ENCODE data around the gene LIG1.

LIG1 gene

DNA sequence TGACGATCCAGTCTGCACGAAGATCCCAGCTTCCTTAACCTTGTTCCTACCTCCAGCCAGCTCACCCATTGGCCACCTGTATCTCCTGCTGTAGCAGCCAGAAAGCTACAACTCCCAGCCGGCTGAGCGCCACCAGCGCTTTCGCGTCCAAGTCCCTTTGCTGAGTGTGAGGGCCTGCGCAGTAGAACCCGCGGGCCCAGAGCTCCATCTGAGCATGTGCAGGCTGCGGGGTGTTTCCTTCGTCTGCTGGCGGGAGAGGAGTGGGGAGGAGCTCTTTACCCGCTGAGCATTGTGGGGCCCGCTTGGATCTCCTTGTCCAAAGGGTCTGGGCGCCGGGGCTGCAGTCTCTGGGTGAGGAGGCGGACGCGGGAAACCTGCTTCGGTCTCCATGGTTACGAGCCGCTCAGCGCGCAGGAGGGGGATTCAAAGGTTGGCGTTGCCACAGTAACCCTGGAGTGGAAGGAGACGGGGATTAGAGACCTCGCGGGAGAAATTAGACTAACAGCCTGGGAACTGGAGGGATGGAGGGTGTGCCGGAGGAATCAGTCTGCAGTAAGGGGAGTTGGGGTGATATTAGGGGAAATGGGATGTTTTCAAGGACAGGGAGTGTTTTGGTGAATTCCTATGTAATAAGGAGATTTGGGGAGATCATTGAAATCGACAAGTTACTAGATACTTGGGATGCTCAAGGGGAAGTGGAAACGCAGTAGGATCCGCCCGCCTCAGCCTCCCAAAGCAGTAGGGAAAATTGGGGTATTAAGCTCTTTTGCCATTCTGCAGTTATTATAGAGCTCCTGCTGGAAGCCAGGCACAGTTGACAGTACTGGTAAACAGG, 33.9 kb upstream of the LIG1 start:
- peak; percentile 68 for FAIRE-seq
- TF ChIP-seq CTCF (IDR thresholded peaks at IDR 0.05; ENCODE audit: insufficient read depth, missing control alignments): no peak
- DNase-seq (ENCODE audit: insufficient read length, low spot score): peak; percentile 86

DNA sequence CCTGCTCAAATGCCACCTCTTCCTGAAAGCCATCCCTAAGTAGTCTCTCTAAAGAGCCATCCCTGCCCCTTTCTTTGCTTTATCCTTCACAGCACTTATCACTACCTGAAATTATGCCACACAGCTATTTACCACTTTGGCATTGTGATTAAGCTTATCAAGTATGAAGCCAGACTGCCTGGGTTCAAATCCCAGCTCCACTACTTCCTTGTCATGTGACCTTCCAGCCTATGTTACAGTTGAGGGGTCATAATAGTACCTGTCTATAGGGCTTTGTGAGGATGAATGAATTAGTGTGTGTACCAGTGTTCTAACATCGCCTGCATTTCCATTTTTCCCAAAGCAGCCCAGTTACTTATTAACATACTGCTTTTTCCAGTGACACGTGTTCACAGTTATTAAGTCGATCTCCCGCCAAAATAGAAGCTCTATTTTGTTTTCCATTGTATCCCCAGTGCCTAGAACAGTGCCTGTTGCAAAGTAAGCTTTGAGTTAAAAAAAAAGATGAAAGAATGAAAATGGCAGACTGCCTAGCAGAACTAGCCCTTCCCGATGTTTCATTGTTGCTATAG, 33.2 kb upstream of the LIG1 start:
- no peak for TF ChIP-seq CTCF (IDR thresholded peaks at IDR 0.05; ENCODE audit: insufficient read depth, missing control alignments)
- FAIRE-seq (no peak), DNase-seq (ENCODE audit: insufficient read length, low spot score) (no peak)

DNA sequence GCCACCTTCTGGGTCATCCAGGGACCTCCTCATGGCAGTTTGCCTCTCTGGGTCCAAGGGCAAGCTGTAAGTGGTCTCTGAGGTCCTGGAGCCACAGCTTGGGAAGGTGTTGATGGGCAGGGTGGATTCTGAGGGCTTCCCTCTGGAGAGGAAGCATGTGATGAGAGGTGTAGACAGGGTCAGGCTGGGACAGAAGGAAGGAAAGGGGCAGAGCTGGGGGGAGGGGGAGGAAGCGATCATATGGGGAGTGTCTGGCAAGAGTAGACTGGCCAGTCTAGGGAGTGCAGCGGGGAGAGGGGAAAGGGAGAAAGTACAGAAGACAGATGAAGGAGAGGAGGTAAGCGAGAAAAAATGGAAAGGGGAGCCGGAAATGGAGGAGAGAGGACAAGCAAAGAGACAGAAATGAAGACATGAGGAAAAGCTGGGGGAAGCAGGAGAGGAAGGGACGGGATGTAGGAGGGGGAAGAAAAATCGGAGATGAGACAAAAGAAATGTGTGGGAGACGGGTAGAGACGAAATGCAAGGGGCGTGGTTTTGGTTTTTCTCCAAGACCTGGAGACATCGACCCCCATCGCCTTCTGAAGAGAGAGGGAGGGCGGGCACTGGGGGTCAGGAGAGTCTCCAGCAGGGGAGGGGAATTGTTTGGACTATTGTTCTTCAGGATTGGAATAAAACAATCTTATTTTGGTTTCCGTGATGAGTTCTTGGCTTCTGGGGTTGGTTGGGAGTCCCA, 27.0 kb upstream of the LIG1 start:
- no peak for DNase-seq (ENCODE audit: insufficient read length, low spot score)
- TF ChIP-seq CTCF (IDR thresholded peaks at IDR 0.05; ENCODE audit: insufficient read depth, missing control alignments): no peak
- FAIRE-seq: no peak

DNA sequence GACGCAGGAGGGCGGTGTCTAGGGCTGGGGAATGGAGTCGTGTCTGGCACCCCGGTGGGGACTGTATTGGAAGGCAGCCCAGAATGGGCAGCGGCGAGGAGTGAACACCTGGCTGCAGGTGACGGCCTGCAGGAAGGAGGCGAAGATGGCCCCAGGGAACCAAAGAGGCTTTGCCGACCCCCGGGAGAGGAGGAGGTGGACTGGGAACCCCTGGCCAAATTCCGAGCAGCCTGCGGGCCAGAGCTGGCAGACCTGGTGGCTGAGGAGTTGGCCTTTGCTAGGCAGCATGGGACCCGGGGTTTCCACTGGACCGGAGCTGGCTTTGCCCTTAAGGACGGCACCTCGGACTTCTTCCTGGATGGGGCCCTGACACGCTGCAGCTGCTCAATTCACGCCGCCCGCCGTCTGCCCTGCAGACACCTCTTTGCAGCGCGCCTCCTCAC, 26.2 kb upstream of the LIG1 start:
- TF ChIP-seq CTCF (IDR thresholded peaks at IDR 0.05; ENCODE audit: insufficient read depth, missing control alignments): no peak
- FAIRE-seq: no peak
- DNase-seq (ENCODE audit: insufficient read length, low spot score): no peak

- no peak for DNase-seq (ENCODE audit: insufficient read length, low spot score)
- TF ChIP-seq CTCF (IDR thresholded peaks at IDR 0.05; ENCODE audit: insufficient read depth, missing control alignments): no peak
- FAIRE-seq: no peak
Measured at GRCh38 chr19:48194844-48195830, 25.0 kb upstream of the LIG1 start.

DNA sequence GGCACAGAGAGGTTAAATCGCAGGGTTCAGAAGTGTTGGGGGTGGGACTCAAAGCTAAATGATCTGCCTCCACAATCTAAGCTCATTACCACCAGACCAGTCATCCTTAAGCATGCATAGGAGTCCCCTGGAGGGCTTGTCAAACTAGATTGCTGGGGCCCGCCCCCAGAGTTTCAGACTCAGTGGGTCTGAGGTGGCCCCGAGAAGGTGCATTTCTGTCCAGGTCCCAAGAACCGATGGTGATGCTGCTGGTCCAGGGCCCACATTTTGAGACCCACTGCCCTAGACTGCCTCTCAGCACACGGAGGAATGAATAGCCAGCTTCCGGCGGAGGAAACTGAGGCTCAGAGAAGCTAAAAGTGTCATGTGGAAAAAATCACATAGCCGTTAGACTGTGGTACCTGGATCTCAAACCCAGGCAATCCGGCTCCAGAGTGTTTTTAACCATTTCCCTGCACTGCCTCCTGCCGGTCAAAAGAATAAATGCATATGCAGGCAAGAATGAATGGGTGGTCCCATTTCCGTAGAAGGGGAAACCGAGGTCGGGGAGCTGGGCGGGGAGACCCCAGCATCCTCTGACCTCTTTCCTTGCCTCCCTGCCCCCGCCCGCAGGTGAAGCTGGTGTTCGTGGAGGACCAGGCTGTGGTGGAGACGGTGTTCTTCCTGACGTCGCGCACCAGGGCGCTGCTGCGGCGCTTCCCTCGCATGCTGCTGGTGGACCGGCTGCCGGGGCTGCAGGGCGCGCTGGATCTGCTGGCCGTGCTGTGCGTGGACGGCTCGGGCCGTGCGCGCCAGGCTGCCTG, 24.1 kb upstream of the LIG1 start:
- peak; percentile 53 for TF ChIP-seq CTCF (IDR thresholded peaks at IDR 0.05; ENCODE audit: insufficient read depth, missing control alignments)
- FAIRE-seq: no peak
- no peak for DNase-seq (ENCODE audit: insufficient read length, low spot score)
